Liver (tissue), 9 donors: ENCODE results near the gene S100A1. TPM values are rescaled to one million over a fixed set of nuclear protein-coding genes. Genes with fewer than 3 reads are reported as not detected.
"Not testable (repeated sequence)": the region's sequence is repeated elsewhere in the genome, so short reads cannot be mapped to it uniquely, and the experiment has no call there.

Experiments used
- DNase-seq: peaks from one replicate; pipeline ENCODE4 v3.0.0-alpha.2; 2017; ENCODE audit warnings: low spot score
- H3K27ac ChIP-seq, 2 donors: one replicate each; pipeline ENCODE4 v1.7.0; 2013; ENCODE audit warnings: inconsistent platforms in 2 of 2, low read length in 2 of 2, control low read depth in 1 of 2, low read depth in 1 of 2, mild to moderate bottlenecking in 1 of 2
- H3K27me3 ChIP-seq, 4 donors: one replicate each; pipeline versions ENCODE4 v1.6.1 to v1.7.0; 2013; ENCODE audit warnings: low read length in 3 of 4, inconsistent platforms in 1 of 4, mild to moderate bottlenecking in 1 of 4, moderate library complexity in 1 of 4; ENCODE audit not compliant: control insufficient read depth in 4 of 4, insufficient read depth in 4 of 4
- H3K36me3 ChIP-seq, 4 donors: one replicate each; pipeline versions ENCODE4 v1.6.1 to v1.7.0; 2013; ENCODE audit warnings: low read length in 3 of 4, mild to moderate bottlenecking in 3 of 4, low read depth in 1 of 4, moderate library complexity in 1 of 4; ENCODE audit not compliant: control insufficient read depth in 4 of 4, insufficient read depth in 3 of 4
- H3K4me1 ChIP-seq, 4 donors: one replicate each; pipeline versions ENCODE4 v1.6.1 to v1.7.0; 2013; ENCODE audit warnings: low read length in 3 of 4, mild to moderate bottlenecking in 3 of 4, moderate library complexity in 1 of 4; ENCODE audit not compliant: control insufficient read depth in 4 of 4, insufficient read depth in 4 of 4
- H3K4me3 ChIP-seq, 3 donors: one replicate each; pipeline versions ENCODE4 v1.6.1 to v1.7.0; 2013; ENCODE audit warnings: low read length in 3 of 3, control low read depth in 1 of 3, low read depth in 1 of 3, mild to moderate bottlenecking in 1 of 3
- H3K9ac ChIP-seq, 2 donors: one replicate each; pipeline ENCODE4 v1.7.0; 2013; ENCODE audit warnings: low read length in 2 of 2, mild to moderate bottlenecking in 2 of 2, moderate library complexity in 2 of 2, control low read depth in 1 of 2, low read depth in 1 of 2
- H3K9me3 ChIP-seq, 4 donors: one replicate each; pipeline versions ENCODE4 v1.6.1 to v1.7.0; 2013; ENCODE audit warnings: low read length in 3 of 4; ENCODE audit not compliant: control insufficient read depth in 4 of 4
- ATF3 ChIP-seq: IDR thresholded peaks from 2 replicates; pipeline ENCODE4 v1.6.1; 2016; ENCODE audit warnings: antibody characterized with exemption
- CTCF ChIP-seq: fragments of 150-350 bp; IDR thresholded peaks from 2 replicates; pipeline ENCODE4 v1.5.1; 2017; ENCODE audit warnings: improper control_type of control experiment, low read depth, low read length; ENCODE audit not compliant: missing input control
- EGR1 ChIP-seq, 2 donors: IDR thresholded peaks; 2 replicates each; pipeline ENCODE4 v1.6.1; 2016 to 2018; ENCODE audit warnings: antibody characterized with exemption in 2 of 2, low read depth in 2 of 2
- FOXA2 ChIP-seq: IDR thresholded peaks from 2 replicates; pipeline ENCODE4 v1.6.1; 2016; ENCODE audit warnings: antibody characterized with exemption
- GABPA ChIP-seq, 2 donors: IDR thresholded peaks in 1 of 2; conservative IDR thresholded peaks in 1 of 2; 2 replicates each; pipeline ENCODE4 v1.6.1; 2016; ENCODE audit warnings: antibody characterized with exemption in 2 of 2, mild to moderate bottlenecking in 1 of 2, moderate library complexity in 1 of 2
- HNF4A ChIP-seq, 2 donors: conservative IDR thresholded peaks; 2 replicates each; pipeline ENCODE4 v1.6.1; 2016; ENCODE audit warnings: antibody characterized with exemption in 2 of 2, mild to moderate bottlenecking in 2 of 2
- HNF4G ChIP-seq: IDR thresholded peaks from 2 replicates; pipeline ENCODE4 v1.6.1; 2016; ENCODE audit warnings: antibody characterized with exemption
- JUND ChIP-seq, 2 donors: IDR thresholded peaks; 2 replicates each; pipeline ENCODE4 v1.6.1; 2016; ENCODE audit warnings: antibody characterized with exemption in 2 of 2
- MAX ChIP-seq: IDR thresholded peaks from 2 replicates; pipeline ENCODE4 v1.6.1; 2016; ENCODE audit warnings: antibody characterized with exemption
- NR2F2 ChIP-seq: IDR thresholded peaks from 2 replicates; pipeline ENCODE4 v1.6.1; 2016; ENCODE audit warnings: antibody characterized with exemption
- REST ChIP-seq: IDR thresholded peaks from 2 replicates; pipeline ENCODE4 v1.6.1; 2016; ENCODE audit warnings: antibody characterized with exemption, mild to moderate bottlenecking
- RXRA ChIP-seq, 2 donors: IDR thresholded peaks; 2 replicates each; pipeline ENCODE4 v1.6.1; 2017 to 2018; ENCODE audit warnings: antibody characterized with exemption in 2 of 2, mild to moderate bottlenecking in 1 of 2
- SP1 ChIP-seq: IDR thresholded peaks from 2 replicates; pipeline ENCODE4 v1.6.1; 2018; ENCODE audit warnings: antibody characterized with exemption, mild to moderate bottlenecking
- TAF1 ChIP-seq: conservative IDR thresholded peaks from 2 replicates; pipeline ENCODE4 v1.6.1; 2016; ENCODE audit warnings: antibody characterized with exemption, mild to moderate bottlenecking
- YY1 ChIP-seq: IDR thresholded peaks from 2 replicates; pipeline ENCODE4 v1.6.1; 2016; ENCODE audit warnings: antibody characterized with exemption, mild to moderate bottlenecking
- ZBTB33 ChIP-seq: IDR thresholded peaks from 2 replicates; pipeline ENCODE4 v1.6.1; 2016; ENCODE audit warnings: antibody characterized with exemption
- WGBS: extraction: QIAGEN DNeasy Blood & Tissue Kit; methylation state at CpG from one replicate; pipeline ENCODE4 v1.1.7; 2013; 5-methylcytosine and 5-hydroxymethylcytosine counted together
- polyA plus RNA-seq, 2 donors: library from polyadenylated mRNA; stranded (reverse) in 1 of 2; unstranded in 1 of 2; fragments of 200-250 nt in 1 of 2; fragments of >200 nt in 1 of 2; fragmentation: Nextera tagmentation in 1 of 2; extraction: Ambion mirVana in 1 of 2; gene quantifications; one replicate each; pipeline versions ENCODE4 v1.2.1 to v1.2.3, GENCODE V29; 2013 to 2015
- total RNA-seq, 2 donors: library from RNA; depleted of rRNA; stranded (reverse); fragments of >200 nt; gene quantifications; one replicate each; pipeline ENCODE4 v1.2.3, GENCODE V29; 2014
- donor health status: healthy.
- donor health status: healthy.
- donor health status: healthy.
- donor health status: healthy.
- donor health status: healthy.

Gene S100A1
- total and polyA plus RNA-seq, 4 donors: 0.21 to 0.33 (median 0.29) TPM

GRCh38 chr1:153578936-153579335 is 49.3 kb upstream of the S100A1 start:
- TF ChIP-seq NR2F2 (no peak), ZBTB33 (no peak), ATF3 (no peak), SP1 (no peak), YY1 (no peak), HNF4A (conservative IDR thresholded peaks at IDR 0.05) (no peak), EGR1 (IDR thresholded peaks at IDR 0.05; ENCODE audit: low read depth in 2 of 2) (no peak), MAX (no peak), JUND (IDR thresholded peaks at IDR 0.05) (no peak), RXRA (IDR thresholded peaks at IDR 0.05) (no peak), TAF1 (no peak), HNF4G (no peak), GABPA (IDR thresholded peaks at IDR 0.05 in 1 of 2, conservative IDR thresholded peaks at IDR 0.05 in 1 of 2) (no peak), CTCF (no peak), FOXA2 (no peak), REST (no peak)

GRCh38 chr1:153582836-153583235 is 45.4 kb upstream of the S100A1 start:
- not testable (repeated sequence) for H3K27me3 ChIP-seq, H3K9ac ChIP-seq, H3K36me3 ChIP-seq, H3K4me1 ChIP-seq, H3K27ac ChIP-seq, H3K9me3 ChIP-seq, DNase-seq, H3K4me3 ChIP-seq
- WGBS: 97% methylated on average over 32 of the region's 34 CpGs

More at GRCh38 chr1:153578936-153579335, 49.3 kb upstream of the S100A1 start:
- no peak overlapping the region for H3K9ac ChIP-seq
- H3K36me3 ChIP-seq: no peaks in the 10 kb centered on the region
- no peak for DNase-seq
- no peaks in the 10 kb centered on the region for H3K27me3 ChIP-seq
- H3K4me1 ChIP-seq: no peaks in the 10 kb centered on the region
- WGBS: 71% methylated on average over 3 of the region's 3 CpGs
- H3K9me3 ChIP-seq: no peaks in the 10 kb centered on the region
- no peak overlapping the region for H3K27ac ChIP-seq
- H3K4me3 ChIP-seq: no peak overlapping the region

- H3K4me3 ChIP-seq, H3K4me1 ChIP-seq, H3K27ac ChIP-seq, H3K9me3 ChIP-seq, H3K36me3 ChIP-seq, H3K27me3 ChIP-seq, DNase-seq, H3K9ac ChIP-seq: not testable (repeated sequence)
- 78% methylated on average over 3 of the region's 3 CpGs for WGBS
Observed at GRCh38 chr1:153583514-153583913, 44.7 kb upstream of the S100A1 start.
